GM12878 (cell line): ENCODE data around the gene CHCHD6. TPM values are rescaled to one million over a fixed set of nuclear protein-coding genes. Genes with fewer than 3 reads are reported as not detected.

Source experiments
- ATAC-seq: fragments of 200-7000 bp; cut with Tn5 transposase; 3 replicates; pipeline ENCODE4 v1.9.1; 2020; ENCODE audit warnings: mild to moderate bottlenecking, moderate library complexity
- BruUV-seq: library from RNA; stranded (reverse); fragments of 400-500 nt; replicated peaks from 2 replicates; lab custom pipeline; 2021; lab: Mats Ljungman, UMichigan
- CTCF ChIA-PET: fragments of 300-600 bp; sonication (Branson Sonifier 250); formaldehyde crosslinking; extraction: SDS; loops from one replicate; lab custom pipeline; 2021; ENCODE audit warnings: inconsistent platforms; lab: Yijun Ruan, JAX
- POLR2A ChIA-PET: fragments of 350-600 bp; formaldehyde crosslinking; extraction: SDS; loops from one replicate; lab custom pipeline; 2021; ENCODE audit warnings: inconsistent platforms; lab: Charles Lee
- RAD21 ChIA-PET: fragments of 300-600 bp; sonication (Branson Sonifier 250); formaldehyde crosslinking; loops from one replicate; lab custom pipeline; 2023; ENCODE audit warnings: antibody characterized with exemption; ENCODE audit not compliant: unreplicated experiment; lab: Charles Lee
- SMC1A ChIA-PET: fragments of 300-600 bp; sonication (Branson Sonifier 250); formaldehyde crosslinking; loops from one replicate; lab custom pipeline; 2023; ENCODE audit not compliant: unreplicated experiment, uncharacterized antibody; lab: Charles Lee
- DNase-seq: peaks from one replicate; pipeline ENCODE4 v3.0.0-alpha.2; 2011; ENCODE audit warnings: low read depth, low spot score
- FAIRE-seq: peaks from 3 replicates; lab custom pipeline; 2011; peaks lifted over from hg19 to GRCh38; lab: Jason Lieb, UNC
- H2AFZ ChIP-seq: 2 replicates; pipeline ENCODE4 v1.6.0; 2011; ENCODE audit warnings: low read depth, low read length, control low read depth; ENCODE audit not compliant: control insufficient read depth
- H3K27ac ChIP-seq: 2 replicates; pipeline ENCODE4 v1.5.1; 2011; ENCODE audit warnings: control low read depth; ENCODE audit not compliant: control insufficient read depth, insufficient read depth
- H3K27me3 ChIP-seq, 2 experiments: replicated peaks in 1 of 2; 2 replicates each; pipeline versions ENCODE4 v1.6.0 to v1.6.1; 2011; ENCODE audit warnings: low read length in 1 of 2; ENCODE audit not compliant: control insufficient read depth in 2 of 2, insufficient read depth in 2 of 2
- H3K36me3 ChIP-seq, 2 experiments: 2 replicates each; pipeline ENCODE4 v1.5.1; 2011; ENCODE audit warnings: low read length in 1 of 2; ENCODE audit not compliant: control insufficient read depth in 2 of 2, insufficient read depth in 2 of 2
- H3K4me1 ChIP-seq: 2 replicates; pipeline ENCODE4 v1.6.1; 2011; ENCODE audit warnings: mild to moderate bottlenecking, low read length, moderate library complexity, mixed read lengths; ENCODE audit not compliant: control insufficient read depth, insufficient read depth
- H3K4me2 ChIP-seq: 2 replicates; pipeline ENCODE4 v1.6.0; 2011; ENCODE audit warnings: control low read depth; ENCODE audit not compliant: control insufficient read depth, insufficient read depth
- H3K4me3 ChIP-seq: fragments of 200-600 bp; sonication (generic); 2 replicates; pipeline ENCODE4 v1.5.1; 2016
- H3K79me2 ChIP-seq: 2 replicates; pipeline ENCODE4 v1.6.0; 2011; ENCODE audit warnings: low read length; ENCODE audit not compliant: control insufficient read depth, insufficient read depth
- H3K9ac ChIP-seq: 2 replicates; pipeline ENCODE4 v1.8.0; 2011; ENCODE audit warnings: low read length, control low read depth, mixed read lengths; ENCODE audit not compliant: control insufficient read depth, insufficient read depth
- H3K9me3 ChIP-seq: replicated peaks from 3 replicates; pipeline ENCODE4 v1.5.1; 2011; ENCODE audit warnings: mild to moderate bottlenecking, low read length; ENCODE audit not compliant: control insufficient read depth, insufficient read depth
- H4K20me1 ChIP-seq: 2 replicates; pipeline ENCODE4 v1.6.0; 2011; ENCODE audit not compliant: control insufficient read depth, insufficient read depth
- BCLAF1 ChIP-seq: fragments of 450-650 bp; IDR thresholded peaks from 2 replicates; pipeline ENCODE4 v1.6.1; 2017; ENCODE audit warnings: antibody characterized with exemption, mild to moderate bottlenecking, moderate library complexity
- E2F8 ChIP-seq: fragments of 450-650 bp; IDR thresholded peaks from 2 replicates; pipeline ENCODE4 v1.6.1; 2018; ENCODE audit warnings: mild to moderate bottlenecking, low read depth, moderate library complexity; ENCODE audit not compliant: partially characterized antibody
- HDAC6 ChIP-seq: fragments of 200-600 bp; sonication (generic); IDR thresholded peaks from one replicate; pipeline ENCODE4 v1.8.0; 2017; ENCODE audit warnings: antibody characterized with exemption; ENCODE audit not compliant: unreplicated experiment
- MLLT1 ChIP-seq: fragments of 450-650 bp; IDR thresholded peaks from 2 replicates; pipeline ENCODE4 v1.6.1; 2016; ENCODE audit warnings: mild to moderate bottlenecking
- MTA2 ChIP-seq: fragments of 450-650 bp; IDR thresholded peaks from 2 replicates; pipeline ENCODE4 v1.6.1; 2016; ENCODE audit warnings: low read depth, mild to moderate bottlenecking, moderate library complexity
- MTA3 ChIP-seq: IDR thresholded peaks from 2 replicates; pipeline ENCODE4 v1.6.1; 2012; ENCODE audit warnings: low read length, inconsistent platforms, borderline replicate concordance
- PRDM15 ChIP-seq: fragments of 450-650 bp; formaldehyde crosslinking; IDR thresholded peaks from 2 replicates; pipeline ENCODE4 v1.4.0; 2020; ENCODE audit warnings: mild to moderate bottlenecking, moderate library complexity
- RAD21 ChIP-seq: IDR thresholded peaks from 2 replicates; pipeline ENCODE4 v1.6.1; 2011; ENCODE audit warnings: mild to moderate bottlenecking, low read depth, low read length, moderate library complexity; ENCODE audit not compliant: insufficient read depth
- SPI1 ChIP-seq: IDR thresholded peaks from 2 replicates; pipeline ENCODE4 v1.6.1; 2011; ENCODE audit warnings: low read depth, mild to moderate bottlenecking, low read length, moderate library complexity, borderline replicate concordance; ENCODE audit not compliant: insufficient read depth
- SREBF2 ChIP-seq: IDR thresholded peaks from 2 replicates; pipeline ENCODE4 v1.6.1; 2012; ENCODE audit warnings: mild to moderate bottlenecking, low read length
- SRF ChIP-seq, 2 experiments: IDR thresholded peaks; 2 replicates each; pipeline ENCODE4 v1.6.1; 2011; ENCODE audit warnings: low read depth in 2 of 2, low read length in 2 of 2, mild to moderate bottlenecking in 1 of 2, moderate library complexity in 1 of 2
- ZNF622 ChIP-seq: fragments of 450-650 bp; IDR thresholded peaks from 2 replicates; pipeline ENCODE4 v1.6.1; 2017; ENCODE audit warnings: mild to moderate bottlenecking, inconsistent platforms
- WGBS: methylation state at CpG from one replicate; pipeline ENCODE4 v1.1.6; 2016; ENCODE audit warnings: low lambda C conversion rate; ENCODE audit not compliant: insufficient replicate concordance, insufficient coverage; ENCODE audit errors: missing lambda C conversion rate; 5-methylcytosine and 5-hydroxymethylcytosine counted together
- in situ Hi-C: fragments of 300-500 bp; cut with MboI; formaldehyde crosslinking; loops from 9 replicates; pipeline ENCODE4 v1.14.3; 2018; ENCODE audit warnings: mixed read lengths
- intact Hi-C: fragments of 100-400 bp; cut with micrococcal nuclease; formaldehyde crosslinking; loops from one replicate; pipeline ENCODE4 v1.14.2; 2022; ENCODE audit not compliant: unreplicated experiment
- polyA plus RNA-seq, 11 experiments: library from polyadenylated mRNA; depleted of rRNA in 4 of 11; unstranded in 6 of 11; stranded (reverse) in 5 of 11; fragments of >200 nt; fragmentation: Nextera tagmentation in 4 of 11; fragmentation: Illumina TruSeq in 1 of 11; extraction: Ambion mirVana in 4 of 11; extraction: Trizol in 1 of 11; gene quantifications; 1 replicate in 1 of 11; 2 replicates in 10 of 11; pipeline versions ENCODE4 v1.2.1 to v1.2.3, GENCODE V29; 2011 to 2016; ENCODE audit warnings: inconsistent platforms in 2 of 11, missing spikeins in 2 of 11, low read depth in 1 of 11
- total RNA-seq, 4 experiments: library from RNA; depleted of rRNA in 3 of 4; stranded (reverse); fragments of >200 nt in 3 of 4; fragmentation: Illumina TruSeq in 1 of 4; extraction: Trizol in 1 of 4; gene quantifications; 2 replicates each; pipeline versions ENCODE4 v1.2.1 to v1.2.3, GENCODE V29; 2013 to 2021

The CHCHD6 gene
- total and polyA plus RNA-seq, 10 of the 15 experiments (the other 5 are each of a cell fraction or from before 2014, with no cell fraction given): 2.7 to 16.7 (median 12.3) TPM

GRCh38 chr3:126849768-126850167, 145.7 kb downstream of the CHCHD6 start:
- H3K27me3 ChIP-seq: no peaks in the 10 kb centered on the region
- no peaks in the 10 kb centered on the region for H4K20me1 ChIP-seq
- no TSS peak for BruUV-seq
- WGBS: 79% methylated on average over 6 of the region's 6 CpGs
- no peak overlapping the region for H3K4me2 ChIP-seq
- H3K79me2 ChIP-seq: no peaks in the 10 kb centered on the region
- no peak overlapping the region for H3K9ac ChIP-seq
- intact Hi-C loops (no loop called here), in situ Hi-C loops (no loop called here)
- H3K4me1 ChIP-seq: no peaks in the 10 kb centered on the region
- H3K36me3 ChIP-seq: no peaks in the 10 kb centered on the region
- CTCF ChIA-PET: no interaction called here
- POLR2A ChIA-PET: no interaction called here
- H3K4me3 ChIP-seq: no peak overlapping the region
- no peak overlapping the region for H2AFZ ChIP-seq
- ATAC-seq (no peak), FAIRE-seq (no peak), DNase-seq (no peak)
- H3K9me3 ChIP-seq: no peaks in the 10 kb centered on the region
- RAD21 ChIA-PET: no interaction called here
- no peak overlapping the region for H3K27ac ChIP-seq
- SMC1A ChIA-PET: no interaction called here
- TF ChIP-seq MTA3 (no peak), E2F8 (no peak), MLLT1 (no peak), PRDM15 (CRISPR knock-in tag) (no peak), SRF (IDR thresholded peaks at IDR 0.05; ENCODE audit: low read depth in 2 of 2, low read length in 2 of 2) (no peak), RAD21 (no peak), BCLAF1 (no peak), MTA2 (no peak), HDAC6 (no peak), SREBF2 (no peak), SPI1 (no peak), ZNF622 (no peak)
